Stimulated activated memory B cell treated with anti-CD40 and anti-IgM and Interleukin-4, amounts not matched to agents 10 μg/mL and 1 μg/mL and 100 μg/mL, for 72 hours (primary cell): ENCODE results near the gene NSG2.

Experiments
- ATAC-seq: fragments of 150-1000 bp; cut with Tn5 transposase; 2 replicates; pipeline ENCODE4 v1.10.0; 2021
- H3K27ac Mint-ChIP-seq: one replicate; pipeline ENCODE4 v1.8.0; 2022; ENCODE audit warnings: mild to moderate bottlenecking, mixed read lengths
- H3K27me3 Mint-ChIP-seq: one replicate; pipeline ENCODE4 v1.8.0; 2022; ENCODE audit warnings: mixed read lengths
- H3K36me3 Mint-ChIP-seq: one replicate; pipeline ENCODE4 v1.8.0; 2022; ENCODE audit warnings: mixed read lengths
- H3K4me1 Mint-ChIP-seq: one replicate; pipeline ENCODE4 v1.8.0; 2022; ENCODE audit warnings: mixed read lengths
- H3K4me3 Mint-ChIP-seq: one replicate; pipeline ENCODE4 v1.8.0; 2022; ENCODE audit warnings: mild to moderate bottlenecking, moderate library complexity, mixed read lengths
- H3K9me3 Mint-ChIP-seq: one replicate; pipeline ENCODE4 v1.8.0; 2022; ENCODE audit warnings: mixed read lengths

NSG2 gene

GRCh38 chr5:174052636-174053035, 7.1 kb downstream of the NSG2 start:
- no peak overlapping the region for H3K27ac Mint-ChIP-seq
- H3K27me3 Mint-ChIP-seq = peaks cover 20% of the 10 kb centered on the region
- no peak overlapping the region for H3K4me3 Mint-ChIP-seq
- no peaks in the 10 kb centered on the region for H3K4me1 Mint-ChIP-seq
- H3K36me3 Mint-ChIP-seq = no peaks in the 10 kb centered on the region
- no peaks in the 10 kb centered on the region for H3K9me3 Mint-ChIP-seq
- ATAC-seq = no peak

DNA sequence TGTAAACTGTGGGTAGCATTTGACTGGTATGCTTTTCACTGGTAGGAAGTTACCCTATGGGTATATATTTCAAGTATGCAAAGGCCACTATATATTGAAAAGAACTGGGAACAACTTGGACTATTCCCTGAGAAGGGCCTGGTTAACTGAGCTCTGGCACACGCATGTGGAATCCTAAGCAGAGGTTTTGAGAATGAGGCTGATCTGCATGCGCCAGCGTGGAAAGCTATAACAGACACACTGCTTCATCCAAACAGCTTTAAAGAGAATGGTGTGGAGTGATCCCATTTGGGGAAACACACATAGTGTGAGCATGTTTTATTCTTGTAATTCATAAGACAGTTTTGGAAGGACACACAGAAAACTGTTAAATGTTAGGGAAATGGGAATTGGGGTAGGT, 8.4 kb downstream of the NSG2 start:
- ATAC-seq = no peak
- H3K27ac Mint-ChIP-seq = no peak overlapping the region
- H3K4me1 Mint-ChIP-seq = no peaks in the 10 kb centered on the region
- no peaks in the 10 kb centered on the region for H3K9me3 Mint-ChIP-seq
- no peak overlapping the region for H3K4me3 Mint-ChIP-seq
- H3K27me3 Mint-ChIP-seq = peaks cover 27% of the 10 kb centered on the region
- H3K36me3 Mint-ChIP-seq = no peaks in the 10 kb centered on the region

DNA sequence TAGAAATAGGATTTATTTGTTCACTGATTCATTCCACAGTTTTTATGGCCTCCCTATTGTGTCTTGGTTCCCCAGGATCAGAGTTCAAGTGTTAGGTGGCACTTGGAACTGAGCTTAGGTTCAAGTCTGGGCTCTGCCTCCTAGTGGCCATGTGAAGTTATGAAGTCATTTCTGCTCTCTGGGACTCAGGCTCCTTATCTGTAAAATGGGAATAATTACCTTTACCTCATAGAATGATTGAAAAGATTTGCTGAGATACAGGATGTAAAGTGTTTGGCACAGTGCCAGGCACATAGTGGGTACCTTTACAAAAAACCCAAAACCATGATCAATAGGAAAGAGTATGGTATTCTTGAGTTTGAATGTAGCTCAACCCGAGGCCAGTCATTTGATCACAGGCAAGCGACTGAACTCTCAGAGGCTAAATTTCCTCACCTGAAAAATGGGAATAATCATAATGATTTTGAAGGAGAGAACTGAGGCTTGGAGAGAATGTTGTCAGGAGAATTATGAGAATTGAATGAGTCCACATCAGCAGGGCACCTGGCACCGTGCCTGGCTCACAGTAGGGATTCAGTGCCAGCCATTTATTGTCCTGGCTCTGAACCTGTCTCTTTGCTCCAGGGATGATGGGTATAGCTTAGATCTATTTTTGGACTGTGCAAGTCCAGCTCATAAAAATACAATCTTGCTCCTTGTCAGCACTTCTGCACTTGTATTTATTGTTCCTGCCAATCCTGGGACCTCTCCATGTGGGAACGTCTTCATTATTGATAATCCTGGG, 10.8 kb downstream of the NSG2 start:
- Mint-ChIP-seq H3K27ac (no peak overlapping the region), H3K36me3 (no peaks in the 10 kb centered on the region), H3K27me3 (peaks cover 19% of the 10 kb centered on the region), H3K4me1 (no peaks in the 10 kb centered on the region), H3K9me3 (peaks cover under 1% of the 10 kb centered on the region), H3K4me3 (no peak overlapping the region)
- ATAC-seq = no peak

DNA sequence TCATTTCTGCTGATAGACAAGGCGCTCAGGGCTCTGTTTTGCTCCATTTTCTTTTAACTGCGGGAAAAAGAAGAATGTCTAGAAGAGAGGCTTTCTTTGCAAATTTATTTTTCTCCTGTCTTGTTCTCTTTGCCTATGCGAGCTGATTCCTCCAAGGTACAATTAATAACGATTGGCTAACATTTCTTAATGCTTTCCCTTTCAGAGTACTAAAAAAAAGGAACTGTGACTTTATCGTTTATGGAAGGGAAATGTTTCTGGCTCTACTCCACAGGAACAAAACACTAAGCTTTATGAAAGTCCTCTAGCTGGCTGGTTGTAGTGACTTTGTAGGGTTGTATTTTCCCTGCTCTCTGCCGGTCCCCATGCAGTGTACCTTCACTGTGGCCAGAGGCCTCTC, 11.7 kb downstream of the NSG2 start:
- H3K27ac Mint-ChIP-seq = no peak overlapping the region
- ATAC-seq = no peak
- H3K4me3 Mint-ChIP-seq = no peak overlapping the region
- H3K9me3 Mint-ChIP-seq = peaks cover 4% of the 10 kb centered on the region
- no peaks in the 10 kb centered on the region for H3K4me1 Mint-ChIP-seq
- H3K27me3 Mint-ChIP-seq = peaks cover 18% of the 10 kb centered on the region
- H3K36me3 Mint-ChIP-seq = no peaks in the 10 kb centered on the region

GRCh38 chr5:174058433-174059122, 13.1 kb downstream of the NSG2 start:
- Mint-ChIP-seq H3K27me3 (peaks cover 18% of the 10 kb centered on the region), H3K4me3 (no peak overlapping the region)

DNA sequence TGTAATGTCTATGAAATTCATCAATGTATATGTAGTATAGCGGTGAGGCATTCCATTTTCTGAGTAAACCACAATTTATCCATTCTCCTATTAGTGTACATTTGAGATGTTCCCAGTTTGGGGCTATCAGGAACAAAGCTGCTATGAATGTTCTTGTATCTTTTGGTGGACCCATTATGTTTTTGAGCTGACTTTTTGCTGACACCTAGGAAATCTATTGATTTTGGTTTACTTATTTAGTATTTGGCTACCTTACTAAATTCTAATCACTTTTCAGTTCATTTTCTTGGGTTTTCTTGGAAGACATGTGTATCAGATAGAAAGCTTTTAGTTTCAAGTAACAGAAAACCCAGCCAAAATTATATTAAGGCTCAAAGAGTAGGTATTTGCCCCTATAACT, 13.7 kb downstream of the NSG2 start:
- H3K27ac Mint-ChIP-seq = no peak overlapping the region
- no peaks in the 10 kb centered on the region for H3K4me1 Mint-ChIP-seq
- H3K9me3 Mint-ChIP-seq = peaks cover 4% of the 10 kb centered on the region
- H3K36me3 Mint-ChIP-seq = no peaks in the 10 kb centered on the region
- H3K27me3 Mint-ChIP-seq = peaks cover 25% of the 10 kb centered on the region
- no peak for ATAC-seq
- no peak overlapping the region for H3K4me3 Mint-ChIP-seq

More at GRCh38 chr5:174058433-174059122, 13.1 kb downstream of the NSG2 start:
- H3K27ac Mint-ChIP-seq = no peak overlapping the region
- H3K4me1 Mint-ChIP-seq = no peaks in the 10 kb centered on the region
- H3K36me3 Mint-ChIP-seq = no peaks in the 10 kb centered on the region
- peaks cover 4% of the 10 kb centered on the region for H3K9me3 Mint-ChIP-seq
- no peak for ATAC-seq

DNA sequence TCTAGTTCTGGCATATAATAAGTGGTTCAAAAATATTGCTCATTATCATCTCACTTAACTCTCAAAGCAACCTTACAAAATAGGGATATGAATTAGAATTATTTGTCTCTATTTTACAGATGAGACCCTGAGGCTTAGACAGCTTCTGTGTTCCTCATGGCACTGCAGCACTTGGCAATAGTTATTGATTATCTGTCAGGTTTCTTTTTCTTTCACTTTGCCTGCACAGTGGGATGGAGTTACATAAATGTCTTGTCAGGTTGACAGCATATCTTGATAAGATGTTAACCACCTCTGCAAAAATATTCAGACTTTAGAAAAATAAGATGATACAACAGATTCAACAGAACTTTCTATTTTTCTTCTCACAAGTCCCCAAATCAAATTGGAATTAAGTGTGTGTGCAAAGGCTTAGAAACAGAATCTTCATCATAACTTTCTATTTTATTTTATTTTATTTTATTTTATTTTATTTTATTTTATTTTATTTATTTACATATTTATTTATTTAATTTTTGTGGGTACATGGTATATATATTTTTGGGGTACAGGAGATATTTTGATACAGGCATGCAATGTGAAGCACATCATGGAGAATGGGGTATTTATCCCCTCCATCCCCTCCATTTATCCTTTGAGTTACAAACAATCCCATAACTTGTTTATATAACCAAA, 17.7 kb downstream of the NSG2 start:
- Mint-ChIP-seq H3K9me3 (peaks cover 4% of the 10 kb centered on the region), H3K27me3 (peaks cover 38% of the 10 kb centered on the region), H3K36me3 (no peaks in the 10 kb centered on the region), H3K27ac (no peak overlapping the region), H3K4me3 (no peak overlapping the region), H3K4me1 (no peaks in the 10 kb centered on the region)
- ATAC-seq = no peak

- H3K27me3 Mint-ChIP-seq = peaks cover 34% of the 10 kb centered on the region
- no peaks in the 10 kb centered on the region for H3K4me1 Mint-ChIP-seq
- H3K27ac Mint-ChIP-seq = no peak overlapping the region
- H3K4me3 Mint-ChIP-seq = no peak overlapping the region
- H3K36me3 Mint-ChIP-seq = no peaks in the 10 kb centered on the region
- H3K9me3 Mint-ChIP-seq = peaks cover 4% of the 10 kb centered on the region
- ATAC-seq = no peak
Measured at GRCh38 chr5:174064171-174064570, 18.7 kb downstream of the NSG2 start.

- Mint-ChIP-seq H3K36me3 (no peaks in the 10 kb centered on the region), H3K4me3 (no peak overlapping the region), H3K27ac (no peak overlapping the region), H3K9me3 (peaks cover 4% of the 10 kb centered on the region), H3K4me1 (no peaks in the 10 kb centered on the region), H3K27me3 (peaks cover 34% of the 10 kb centered on the region)
- no peak for ATAC-seq
Measured at GRCh38 chr5:174065528-174066197, 20.2 kb downstream of the NSG2 start.

DNA sequence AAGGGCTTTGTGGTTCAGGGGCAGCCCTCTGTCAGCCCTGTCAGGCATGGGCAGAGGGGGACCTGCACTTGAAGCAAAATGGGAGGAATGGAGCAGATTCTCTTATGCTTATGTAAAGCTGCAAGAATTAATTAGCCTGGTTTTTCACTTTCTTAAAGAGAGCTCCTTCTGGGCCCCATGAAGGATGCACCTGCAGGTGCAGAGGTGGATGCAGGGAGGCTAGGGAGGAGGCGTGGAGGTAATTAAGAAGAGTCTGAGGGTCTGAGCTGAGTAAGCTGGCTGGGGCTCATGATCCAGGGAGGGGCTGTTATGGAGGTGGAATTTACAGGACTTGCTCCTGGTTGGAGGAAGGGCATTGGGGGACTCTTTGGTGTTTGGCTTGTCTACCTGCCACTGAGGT, 22.0 kb downstream of the NSG2 start:
- ATAC-seq = peak; percentile 9
- no peaks in the 10 kb centered on the region for H3K9me3 Mint-ChIP-seq
- H3K4me1 Mint-ChIP-seq = no peaks in the 10 kb centered on the region
- no peaks in the 10 kb centered on the region for H3K36me3 Mint-ChIP-seq
- no peak overlapping the region for H3K4me3 Mint-ChIP-seq
- H3K27me3 Mint-ChIP-seq = peaks cover 34% of the 10 kb centered on the region
- no peak overlapping the region for H3K27ac Mint-ChIP-seq

DNA sequence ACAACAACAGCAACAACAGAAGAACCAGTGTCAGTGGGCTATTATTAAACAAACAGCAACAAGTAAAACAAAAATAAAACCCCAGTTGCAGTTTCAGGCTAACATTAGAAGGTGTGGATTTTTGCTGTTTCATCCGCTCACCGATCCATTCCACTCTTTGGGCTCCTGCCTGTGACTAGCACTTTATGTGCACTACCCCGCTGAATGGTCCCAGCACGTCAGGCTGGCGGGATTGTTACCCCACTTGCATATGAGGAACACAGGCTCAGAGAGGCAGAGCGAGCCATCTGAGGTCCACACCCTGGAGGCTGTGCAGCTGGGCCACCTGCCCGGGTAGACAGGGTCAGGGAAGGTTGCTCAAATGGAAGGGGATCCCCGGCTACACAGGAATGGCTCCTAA, 26.0 kb downstream of the NSG2 start:
- Mint-ChIP-seq H3K27me3 (peaks cover 14% of the 10 kb centered on the region), H3K4me1 (no peaks in the 10 kb centered on the region), H3K4me3 (no peak overlapping the region), H3K36me3 (no peaks in the 10 kb centered on the region), H3K9me3 (no peaks in the 10 kb centered on the region), H3K27ac (no peak overlapping the region)
- ATAC-seq = peak; percentile 9

DNA sequence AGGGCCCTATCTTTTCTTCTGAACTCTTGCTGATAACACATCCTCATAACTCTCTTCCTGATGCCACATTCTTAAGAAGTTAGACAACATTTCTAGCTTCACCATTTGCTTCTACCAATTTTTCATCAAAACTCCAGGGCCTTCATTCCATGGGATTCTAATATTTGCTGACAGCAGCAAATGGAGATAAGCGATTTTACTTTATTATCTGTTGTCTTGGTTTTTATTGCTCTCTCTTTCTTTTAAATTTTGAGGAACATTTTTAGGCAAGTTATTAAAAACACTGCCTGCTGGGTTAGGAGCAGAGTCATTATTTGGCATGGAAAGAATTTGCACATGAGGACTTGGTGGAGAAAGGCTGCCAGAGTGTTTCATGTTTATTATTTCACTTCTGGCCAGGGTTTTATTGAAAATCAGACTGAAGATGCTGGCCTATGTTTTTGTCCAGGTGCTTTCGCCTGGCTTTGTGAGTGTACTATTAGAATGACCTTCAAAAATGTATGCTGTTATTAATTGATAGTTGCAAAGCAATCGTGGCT, 27.7 kb downstream of the NSG2 start:
- peaks cover 2% of the 10 kb centered on the region for H3K27me3 Mint-ChIP-seq
- H3K9me3 Mint-ChIP-seq = no peaks in the 10 kb centered on the region
- H3K4me1 Mint-ChIP-seq = no peaks in the 10 kb centered on the region
- H3K4me3 Mint-ChIP-seq = no peak overlapping the region
- ATAC-seq = no peak
- no peaks in the 10 kb centered on the region for H3K36me3 Mint-ChIP-seq
- H3K27ac Mint-ChIP-seq = no peak overlapping the region

DNA sequence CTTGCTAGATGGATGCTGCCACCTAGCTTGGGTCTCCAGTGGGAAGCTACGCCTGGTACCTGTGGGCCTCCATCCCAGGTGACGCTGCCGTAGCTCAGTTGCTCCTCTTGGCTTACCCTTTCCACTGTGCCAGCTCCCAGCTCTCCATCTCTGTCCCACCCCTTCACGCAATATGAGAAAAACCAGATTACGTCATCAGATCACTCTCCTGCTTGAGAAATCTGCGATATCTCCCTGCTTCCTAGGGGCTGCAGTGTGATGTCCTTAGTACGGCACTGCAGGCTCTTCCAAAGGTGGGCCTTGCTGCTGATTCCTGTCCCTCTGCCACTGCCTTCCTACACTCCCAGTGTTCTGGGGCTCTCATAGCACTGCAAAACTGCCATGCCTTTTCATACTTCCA, 28.9 kb downstream of the NSG2 start:
- ATAC-seq = no peak
- no peaks in the 10 kb centered on the region for H3K27me3 Mint-ChIP-seq
- H3K4me1 Mint-ChIP-seq = no peaks in the 10 kb centered on the region
- no peaks in the 10 kb centered on the region for H3K36me3 Mint-ChIP-seq
- no peaks in the 10 kb centered on the region for H3K9me3 Mint-ChIP-seq
- no peak overlapping the region for H3K4me3 Mint-ChIP-seq
- no peak overlapping the region for H3K27ac Mint-ChIP-seq

- Mint-ChIP-seq H3K4me1 (no peaks in the 10 kb centered on the region), H3K36me3 (no peaks in the 10 kb centered on the region), H3K27ac (no peak overlapping the region), H3K4me3 (no peak overlapping the region), H3K27me3 (no peaks in the 10 kb centered on the region), H3K9me3 (no peaks in the 10 kb centered on the region)
- no peak for ATAC-seq
Measured at GRCh38 chr5:174078416-174078815, 32.9 kb downstream of the NSG2 start.

GRCh38 chr5:174082286-174082685, 36.8 kb downstream of the NSG2 start:
- Mint-ChIP-seq H3K9me3 (no peaks in the 10 kb centered on the region), H3K27ac (no peak overlapping the region), H3K4me3 (no peak overlapping the region), H3K36me3 (no peaks in the 10 kb centered on the region), H3K4me1 (no peaks in the 10 kb centered on the region), H3K27me3 (peaks cover 6% of the 10 kb centered on the region)
- ATAC-seq = no peak
